Fibroblast of lung (primary cell): ENCODE results near the gene CDA. TPM values are rescaled to one million over a fixed set of nuclear protein-coding genes. Genes with fewer than 3 reads are reported as not detected.

ENCODE experiments used
- DNase-seq, 2 donors: peaks; one replicate each; pipeline versions ENCODE4 v3.0.0 to v3.0.0-alpha.2; 2010; ENCODE audit warnings: low read depth in 2 of 2
- H2AFZ ChIP-seq: 2 replicates; pipeline ENCODE4 v1.5.1; 2012; ENCODE audit warnings: low read length, control low read depth, inconsistent platforms
- H3K27ac ChIP-seq: 2 replicates; pipeline ENCODE4 v1.5.1; 2011; ENCODE audit warnings: low read length, control low read depth; ENCODE audit not compliant: insufficient read depth
- H3K27me3 ChIP-seq: 2 replicates; pipeline ENCODE4 v1.5.1; 2011; ENCODE audit warnings: mild to moderate bottlenecking, low read length; ENCODE audit not compliant: control insufficient read depth, insufficient read depth
- H3K36me3 ChIP-seq: 2 replicates; pipeline ENCODE4 v1.5.1; 2011; ENCODE audit warnings: low read length; ENCODE audit not compliant: control insufficient read depth, insufficient read depth
- H3K4me1 ChIP-seq: 2 replicates; pipeline ENCODE4 v1.5.1; 2011; ENCODE audit warnings: low read length; ENCODE audit not compliant: control insufficient read depth, insufficient read depth; ENCODE audit errors: extremely low read depth
- H3K4me2 ChIP-seq: 2 replicates; pipeline ENCODE4 v1.5.1; 2011; ENCODE audit warnings: low read length, control low read depth; ENCODE audit not compliant: insufficient read depth; ENCODE audit errors: extremely low read depth
- H3K4me3 ChIP-seq, 4 experiments: fragments of 200-600 bp in 1 of 4; sonication (generic) in 1 of 4; replicated peaks in 1 of 4; 2 replicates each; pipeline ENCODE4 v1.5.1; 2011 to 2016; ENCODE audit warnings: low read length in 4 of 4, low read depth in 3 of 4, mild to moderate bottlenecking in 3 of 4, control low read depth in 2 of 4, inconsistent platforms in 1 of 4, mixed read lengths in 1 of 4; ENCODE audit not compliant: insufficient read depth in 1 of 4; ENCODE audit errors: control extremely low read depth in 1 of 4
- H3K79me2 ChIP-seq: 2 replicates; pipeline ENCODE4 v1.5.1; 2012; ENCODE audit warnings: mild to moderate bottlenecking, low read length, inconsistent platforms; ENCODE audit not compliant: control insufficient read depth, insufficient read depth
- H3K9ac ChIP-seq: 2 replicates; pipeline ENCODE4 v1.5.1; 2011; ENCODE audit warnings: mild to moderate bottlenecking, low read length, control low read depth; ENCODE audit not compliant: insufficient read depth
- H3K9me3 ChIP-seq: 2 replicates; pipeline ENCODE4 v1.5.1; 2012; ENCODE audit warnings: low read depth, low read length; ENCODE audit not compliant: control insufficient read depth, insufficient read depth
- H4K20me1 ChIP-seq: 2 replicates; pipeline ENCODE4 v1.5.1; 2011; ENCODE audit warnings: low read length; ENCODE audit not compliant: control insufficient read depth, insufficient read depth; ENCODE audit errors: extremely low read depth
- CTCF ChIP-seq, 2 donors: IDR thresholded peaks in 1 of 2; conservative IDR thresholded peaks in 1 of 2; 1 replicate in 1 of 2; 2 replicates in 1 of 2; pipeline ENCODE4 v1.5.1; 2011 to 2012; ENCODE audit warnings: low read length in 2 of 2, control low read depth in 1 of 2, inconsistent platforms in 1 of 2, low read depth in 1 of 2, mild to moderate bottlenecking in 1 of 2
- EZH2 ChIP-seq: IDR thresholded peaks from 2 replicates; pipeline ENCODE4 v1.5.1; 2012; ENCODE audit warnings: low read length, control low read depth, mild to moderate bottlenecking; ENCODE audit errors: missing control alignments
- polyA plus RNA-seq, 2 donors: library from polyadenylated mRNA; depleted of rRNA in 1 of 2; stranded (reverse) in 1 of 2; unstranded in 1 of 2; fragments of >200 nt; gene quantifications; 2 replicates each; pipeline ENCODE4 v1.2.1, GENCODE V29; 2011 to 2012; ENCODE audit warnings: missing spikeins in 1 of 2
- total RNA-seq: library from RNA; depleted of rRNA; stranded (reverse); fragments of >200 nt; gene quantifications from 2 replicates; pipeline ENCODE4 v1.2.1, GENCODE V29; 2014

Gene CDA
- total and polyA plus RNA-seq, 2 donors (not counting 1 experiment from before 2014, with no cell fraction given): 0.50 to 4.2 TPM

GRCh38 chr1:20589331-20590278 lies 708 bp downstream of the CDA start:
- peak; percentile 70 to 71 for DNase-seq
- Histone ChIP-seq H3K79me2 (no peaks in the 10 kb centered on the region), H3K27ac (no peak overlapping the region), H3K4me1 (peaks cover 19% of the 10 kb centered on the region), H3K27me3 (no peaks in the 10 kb centered on the region), H3K36me3 (no peaks in the 10 kb centered on the region), H3K9me3 (no peaks in the 10 kb centered on the region), H3K4me2 (peak overlapping the region; percentile 81), H3K4me3 (peak overlapping the region in 3 of 4 experiments; percentile 7 to 37 (median 22)), H3K9ac (no peak overlapping the region), H4K20me1 (no peaks in the 10 kb centered on the region), H2AFZ (peak overlapping the region; percentile 74)
- TF ChIP-seq EZH2 (peak; percentile 18), CTCF (conservative IDR thresholded peaks at IDR 0.05 in 1 of 2, IDR thresholded peaks at IDR 0.05 in 1 of 2; ENCODE audit: low read depth in 1 of 2, low read length in 2 of 2) (no peak)

GRCh38 chr1:20590306-20590777 lies 1.4 kb downstream of the CDA start:
- no peaks in the 10 kb centered on the region for H3K9me3 ChIP-seq
- DNase-seq: peak in 1 of 2 donors; percentile 64
- no peaks in the 10 kb centered on the region for H4K20me1 ChIP-seq
- H3K4me2 ChIP-seq: no peak overlapping the region
- no peak overlapping the region for H3K27ac ChIP-seq
- H2AFZ ChIP-seq: no peak overlapping the region
- H3K27me3 ChIP-seq: no peaks in the 10 kb centered on the region
- H3K79me2 ChIP-seq: no peaks in the 10 kb centered on the region
- no peaks in the 10 kb centered on the region for H3K36me3 ChIP-seq
- peaks cover 19% of the 10 kb centered on the region for H3K4me1 ChIP-seq
- TF ChIP-seq CTCF (conservative IDR thresholded peaks at IDR 0.05 in 1 of 2, IDR thresholded peaks at IDR 0.05 in 1 of 2; ENCODE audit: low read depth in 1 of 2, low read length in 2 of 2) (no peak), EZH2 (no peak)
- H3K4me3 ChIP-seq: no peak overlapping the region
- no peak overlapping the region for H3K9ac ChIP-seq

- TF ChIP-seq EZH2: no peak
- no peak for TF ChIP-seq CTCF (conservative IDR thresholded peaks at IDR 0.05 in 1 of 2, IDR thresholded peaks at IDR 0.05 in 1 of 2; ENCODE audit: low read depth in 1 of 2, low read length in 2 of 2)
- Histone ChIP-seq H3K9me3 (no peaks in the 10 kb centered on the region), H3K4me2 (no peak overlapping the region), H3K36me3 (no peaks in the 10 kb centered on the region), H3K4me1 (peaks cover 17% of the 10 kb centered on the region), H3K9ac (no peak overlapping the region), H3K79me2 (no peaks in the 10 kb centered on the region), H3K4me3 (no peak overlapping the region), H3K27me3 (no peaks in the 10 kb centered on the region), H2AFZ (no peak overlapping the region), H4K20me1 (no peaks in the 10 kb centered on the region), H3K27ac (no peak overlapping the region)
- no peak for DNase-seq
These were observed 4.9 kb downstream of the CDA start for GRCh38 chr1:20593756-20594155.
